ENCODE results near the gene MLLT6. TPM values are rescaled to one million over a fixed set of nuclear protein-coding genes. Genes with fewer than 3 reads are reported as not detected.

Gene MLLT6
- total RNA-seq, 2 donors from 2014 or later: 38.6 to 71.6 TPM

- H3K4me3 ChIP-seq: no peak overlapping the region
- TF ChIP-seq, protein P1, sequence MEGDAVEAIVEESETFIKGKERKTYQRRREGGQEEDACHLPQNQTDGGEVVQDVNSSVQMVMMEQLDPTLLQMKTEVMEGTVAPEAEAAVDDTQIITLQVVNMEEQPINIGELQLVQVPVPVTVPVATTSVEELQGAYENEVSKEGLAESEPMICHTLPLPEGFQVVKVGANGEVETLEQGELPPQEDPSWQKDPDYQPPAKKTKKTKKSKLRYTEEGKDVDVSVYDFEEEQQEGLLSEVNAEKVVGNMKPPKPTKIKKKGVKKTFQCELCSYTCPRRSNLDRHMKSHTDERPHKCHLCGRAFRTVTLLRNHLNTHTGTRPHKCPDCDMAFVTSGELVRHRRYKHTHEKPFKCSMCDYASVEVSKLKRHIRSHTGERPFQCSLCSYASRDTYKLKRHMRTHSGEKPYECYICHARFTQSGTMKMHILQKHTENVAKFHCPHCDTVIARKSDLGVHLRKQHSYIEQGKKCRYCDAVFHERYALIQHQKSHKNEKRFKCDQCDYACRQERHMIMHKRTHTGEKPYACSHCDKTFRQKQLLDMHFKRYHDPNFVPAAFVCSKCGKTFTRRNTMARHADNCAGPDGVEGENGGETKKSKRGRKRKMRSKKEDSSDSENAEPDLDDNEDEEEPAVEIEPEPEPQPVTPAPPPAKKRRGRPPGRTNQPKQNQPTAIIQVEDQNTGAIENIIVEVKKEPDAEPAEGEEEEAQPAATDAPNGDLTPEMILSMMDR (IDR thresholded peaks at IDR 0.05): no peak
- DNase-seq (ENCODE audit: low spot score): no peak
- peak overlapping the region in 1 of 2 donors; percentile 86 for H3K27ac ChIP-seq
- peaks cover 0 to 38% of the 10 kb centered on the region in 2 donors for H3K4me1 ChIP-seq
- H3K9me3 ChIP-seq: no peaks in the 10 kb centered on the region
- no peaks in the 10 kb centered on the region for H3K27me3 ChIP-seq
- H3K36me3 ChIP-seq: peaks cover 79% of the 10 kb centered on the region
These were observed 8.5 kb downstream of the MLLT6 start for GRCh38 chr17:38713456-38714075.

DNA sequence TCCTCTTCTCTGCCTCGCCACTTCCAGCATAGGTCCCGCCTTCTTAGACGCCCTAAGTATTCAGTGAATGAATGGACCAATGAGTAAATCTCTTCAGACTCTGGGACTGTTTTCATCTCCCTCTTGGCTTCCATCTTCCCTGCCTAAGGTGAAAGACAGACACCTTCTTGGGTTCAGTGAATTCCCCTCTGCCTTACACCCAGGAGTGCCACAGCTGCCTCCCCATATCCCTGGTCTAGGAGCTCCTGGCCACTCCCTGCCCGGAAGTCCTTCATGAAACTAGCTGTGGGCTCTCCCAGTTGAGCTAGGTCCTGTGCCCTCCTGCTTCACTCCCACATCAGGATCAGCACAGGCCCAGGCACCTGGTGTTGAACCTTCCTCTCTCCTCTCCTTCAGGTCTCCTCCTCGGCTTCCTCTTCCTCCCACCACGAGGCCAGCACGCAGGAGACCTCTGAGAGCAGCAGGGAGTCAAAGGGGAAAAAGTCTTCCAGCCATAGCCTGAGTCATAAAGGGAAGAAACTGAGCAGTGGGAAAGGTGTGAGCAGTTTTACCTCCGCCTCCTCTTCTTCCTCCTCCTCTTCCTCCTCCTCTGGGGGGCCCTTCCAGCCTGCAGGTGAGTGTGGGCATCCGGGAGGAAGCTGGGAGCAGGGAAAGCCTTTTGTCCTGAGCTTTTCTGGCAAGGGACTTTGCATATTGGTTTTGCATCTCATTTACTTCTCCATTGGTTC, 10.3 kb downstream of the MLLT6 start:
- Histone ChIP-seq H3K4me1 (peaks cover 0 to 23% of the 10 kb centered on the region in 2 donors), H3K9me3 (no peaks in the 10 kb centered on the region), H3K36me3 (peaks cover 84% of the 10 kb centered on the region), H3K27ac (no peak overlapping the region), H3K4me3 (no peak overlapping the region), H3K27me3 (no peaks in the 10 kb centered on the region)
- DNase-seq (ENCODE audit: low spot score): no peak
- TF ChIP-seq, protein P1 (IDR thresholded peaks at IDR 0.05): no peak

- H3K27ac ChIP-seq: no peak overlapping the region
- H3K4me3 ChIP-seq: no peak overlapping the region
- TF ChIP-seq, protein P1 (IDR thresholded peaks at IDR 0.05): no peak
These were observed 11.4 kb downstream of the MLLT6 start for GRCh38 chr17:38716368-38717005.

DNA sequence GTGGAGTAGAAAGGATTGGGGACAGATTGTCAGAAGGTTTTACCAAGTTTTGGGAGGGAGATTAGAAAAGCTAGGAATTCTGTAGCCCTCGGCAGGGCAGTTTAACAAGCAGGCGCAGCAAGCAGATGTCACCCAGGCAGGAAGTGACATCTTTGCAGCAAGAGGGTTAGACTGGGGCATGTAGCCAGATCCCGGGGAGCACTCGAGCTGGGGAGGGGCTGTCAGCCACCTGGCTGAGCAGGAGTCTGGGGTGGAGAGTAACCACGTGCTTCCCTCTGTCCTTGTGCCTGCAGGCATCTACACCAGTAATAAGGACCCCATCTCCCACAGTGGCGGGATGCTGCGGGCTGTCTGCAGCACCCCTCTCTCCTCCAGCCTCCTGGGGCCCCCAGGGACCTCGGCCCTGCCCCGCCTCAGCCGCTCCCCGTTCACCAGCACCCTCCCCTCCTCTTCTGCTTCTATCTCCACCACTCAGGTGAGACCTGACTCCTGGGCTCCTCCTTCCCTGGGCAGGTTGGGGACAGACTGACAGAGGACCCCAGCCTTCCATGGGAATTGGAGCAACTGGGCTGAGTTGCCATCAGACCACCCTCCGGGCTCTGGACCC, 12.2 kb downstream of the MLLT6 start:
- Histone ChIP-seq H3K27ac (no peak overlapping the region), H3K27me3 (no peaks in the 10 kb centered on the region), H3K36me3 (peaks cover 89% of the 10 kb centered on the region), H3K9me3 (no peaks in the 10 kb centered on the region), H3K4me1 (peaks cover 0 to 5% of the 10 kb centered on the region in 2 donors), H3K4me3 (no peak overlapping the region)
- TF ChIP-seq, protein P1 (IDR thresholded peaks at IDR 0.05): no peak
- DNase-seq (ENCODE audit: low spot score): no peak

More at GRCh38 chr17:38716368-38717005, 11.4 kb downstream of the MLLT6 start:
- H3K4me1 ChIP-seq: peaks cover 0 to 12% of the 10 kb centered on the region in 2 donors
- H3K36me3 ChIP-seq: peaks cover 89% of the 10 kb centered on the region
- no peak for DNase-seq (ENCODE audit: low spot score)
- no peaks in the 10 kb centered on the region for H3K9me3 ChIP-seq
- no peaks in the 10 kb centered on the region for H3K27me3 ChIP-seq

DNA sequence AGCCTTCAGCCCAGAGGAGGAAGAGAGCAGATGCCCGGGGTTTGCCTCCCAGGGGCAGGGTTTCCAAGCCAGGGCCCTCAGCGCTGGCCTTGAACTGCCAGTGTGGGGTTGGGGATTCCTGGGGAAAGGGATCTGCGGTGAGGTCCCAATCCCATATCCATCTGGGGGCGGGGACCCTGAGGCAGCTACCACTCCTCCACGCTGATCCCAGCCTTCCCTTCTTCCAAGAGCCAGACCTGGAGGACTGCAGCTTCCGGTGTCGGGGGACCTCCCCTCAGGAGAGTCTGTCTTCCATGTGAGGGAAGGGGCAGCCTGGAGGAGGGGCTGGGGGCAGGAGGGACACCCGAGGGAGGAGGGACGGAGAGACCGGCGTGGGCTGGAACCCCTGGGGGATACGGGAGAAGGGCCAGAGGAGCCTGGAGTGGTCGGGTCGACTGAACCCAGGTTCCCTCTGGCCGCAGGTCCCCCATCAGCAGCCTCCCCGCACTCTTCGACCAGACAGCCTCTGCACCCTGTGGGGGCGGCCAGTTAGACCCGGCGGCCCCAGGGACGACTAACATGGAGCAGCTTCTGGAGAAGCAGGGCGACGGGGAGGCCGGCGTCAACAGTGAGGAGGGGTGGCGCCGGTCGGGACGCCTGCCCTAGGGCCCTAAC, 14.3 kb downstream of the MLLT6 start:
- Histone ChIP-seq H3K27ac (no peak overlapping the region), H3K9me3 (no peaks in the 10 kb centered on the region), H3K4me1 (peaks cover 0 to 5% of the 10 kb centered on the region in 2 donors), H3K36me3 (peaks cover 79% of the 10 kb centered on the region), H3K4me3 (no peak overlapping the region), H3K27me3 (no peaks in the 10 kb centered on the region)
- no peak for DNase-seq (ENCODE audit: low spot score)
- TF ChIP-seq, protein P1 (IDR thresholded peaks at IDR 0.05): no peak
